PC-9 (cell line): Measurements from ENCODE around the gene CELSR2. TPM values are rescaled to one million over a fixed set of nuclear protein-coding genes. Genes with fewer than 3 reads are reported as not detected.

ENCODE experiments used
- BruUV-seq: library from RNA; stranded (reverse); fragments of 400-500 nt; replicated peaks from 2 replicates; lab custom pipeline; 2021; lab: Mats Ljungman, UMichigan
- CTCF ChIA-PET: fragments of 300-600 bp; sonication (Branson Sonifier 250); formaldehyde crosslinking; loops from one replicate; lab custom pipeline; 2022; ENCODE audit warnings: antibody characterized with exemption; lab: Charles Lee
- POLR2A ChIA-PET: fragments of 300-600 bp; sonication (Branson Sonifier 250); formaldehyde crosslinking; loops from one replicate; lab custom pipeline; 2022; ENCODE audit warnings: antibody characterized with exemption; ENCODE audit not compliant: unreplicated experiment; lab: Charles Lee
- DNase-seq, 2 experiments: peaks; one replicate each; pipeline versions ENCODE4 v3.0.0 to v3.0.0-alpha.2; 2015 to 2022; ENCODE audit warnings: mixed read lengths in 1 of 2
- H2AFZ ChIP-seq: fragments of 200-600 bp; sonication (generic); 2 replicates; pipeline ENCODE4 v1.8.1; 2017; ENCODE audit warnings: antibody characterized with exemption
- H3F3A ChIP-seq: fragments of 200-600 bp; sonication (generic); 2 replicates; pipeline ENCODE4 v1.8.1; 2017; ENCODE audit warnings: antibody characterized with exemption, mild to moderate bottlenecking, low read depth; ENCODE audit not compliant: insufficient read depth
- H3K27ac ChIP-seq: fragments of 200-600 bp; sonication (generic); 2 replicates; pipeline ENCODE4 v1.6.1; 2016; ENCODE audit warnings: mixed run types
- H3K27me3 ChIP-seq: fragments of 200-600 bp; sonication (generic); 2 replicates; pipeline ENCODE4 v1.6.1; 2016; ENCODE audit warnings: low read depth, mixed run types; ENCODE audit not compliant: insufficient read depth
- H3K36me3 ChIP-seq: fragments of 200-600 bp; sonication (generic); 2 replicates; pipeline ENCODE4 v1.6.1; 2016; ENCODE audit warnings: low read depth, mixed run types
- H3K4me1 ChIP-seq: fragments of 200-600 bp; sonication (generic); replicated peaks from 2 replicates; pipeline ENCODE4 v1.6.1; 2016; ENCODE audit warnings: mixed run types; ENCODE audit not compliant: insufficient read depth
- H3K4me2 ChIP-seq: fragments of 200-600 bp; sonication (generic); 2 replicates; pipeline ENCODE4 v1.6.1; 2017; ENCODE audit warnings: mixed run types
- H3K4me3 ChIP-seq: fragments of 200-600 bp; sonication (generic); 2 replicates; pipeline ENCODE4 v1.6.1; 2016; ENCODE audit warnings: mixed run types
- H3K79me2 ChIP-seq: fragments of 200-600 bp; sonication (generic); 2 replicates; pipeline ENCODE4 v1.6.1; 2017; ENCODE audit warnings: low read depth, mixed run types
- H3K9me2 ChIP-seq: fragments of 200-600 bp; sonication (generic); 2 replicates; pipeline ENCODE4 v1.8.1; 2017; ENCODE audit warnings: mild to moderate bottlenecking; ENCODE audit not compliant: insufficient read depth
- H3K9me3 ChIP-seq: fragments of 200-600 bp; sonication (generic); 2 replicates; pipeline ENCODE4 v1.8.1; 2016; ENCODE audit warnings: low read depth; ENCODE audit not compliant: insufficient read depth
- H4K20me1 ChIP-seq: fragments of 200-600 bp; sonication (generic); 2 replicates; pipeline ENCODE4 v1.8.1; 2017; ENCODE audit not compliant: insufficient read depth
- CTCF ChIP-seq: fragments of 200-600 bp; sonication (generic); conservative IDR thresholded peaks from 2 replicates; pipeline ENCODE4 v1.6.1; 2017; ENCODE audit warnings: mixed run types, antibody characterized with exemption, mild to moderate bottlenecking, moderate library complexity
- EZH2 ChIP-seq: fragments of 200-600 bp; sonication (generic); IDR thresholded peaks from 2 replicates; pipeline ENCODE4 v1.8.0; 2017; ENCODE audit warnings: antibody characterized with exemption, low read depth
- intact Hi-C: fragments of 100-400 bp; cut with micrococcal nuclease; formaldehyde crosslinking; loops from one replicate; pipeline ENCODE4 v1.10.0; 2022; ENCODE audit not compliant: unreplicated experiment
- total RNA-seq: library from RNA; stranded (reverse); gene quantifications from 2 replicates; pipeline ENCODE4 v1.2.3, GENCODE V29; 2021

Gene CELSR2
- total RNA-seq, 1 experiment from 2014 or later: 19.5 TPM

- Histone ChIP-seq H3K4me1 (peaks cover 47% of the 10 kb centered on the region), H3F3A (peaks cover 57% of the 10 kb centered on the region), H3K4me3 (no peak overlapping the region), H3K9me2 (no peaks in the 10 kb centered on the region), H2AFZ (no peak overlapping the region), H3K27ac (no peak overlapping the region), H3K36me3 (0 out of 2 replicates have a peak, but pooled peaks cover 8% of the 10 kb centered on the region), H3K79me2 (peaks cover 59% of the 10 kb centered on the region), H3K4me2 (peak overlapping the region; percentile 89), H4K20me1 (no peaks in the 10 kb centered on the region), H3K27me3 (no peaks in the 10 kb centered on the region), H3K9me3 (no peaks in the 10 kb centered on the region)
- intact Hi-C loops: no loop called here
- ChIA-PET CTCF (no interaction called here), POLR2A (no interaction called here)
- DNase-seq: no peak
- BruUV-seq: no TSS peak
- no peak for TF ChIP-seq EZH2
- no peak for TF ChIP-seq CTCF
These were observed 31.5 kb downstream of the CELSR2 start for GRCh38 chr1:109280862-109281261.

- POLR2A ChIA-PET: interaction anchor here (0.6 kb wide), 1 partner anchor 101 kb away, joined by 10 read pairs; no protein-coding TSS in a partner anchor
- intact Hi-C loops: no loop called here
- H3K9me2 ChIP-seq: no peaks in the 10 kb centered on the region
These were observed 32.5 kb downstream of the CELSR2 start for GRCh38 chr1:109281680-109282496.

GRCh38 chr1:109282497-109282951, 33.2 kb downstream of the CELSR2 start:
- Histone ChIP-seq H3K27me3 (no peaks in the 10 kb centered on the region), H2AFZ (peak overlapping the region; percentile 86), H3F3A (peaks cover 40% of the 10 kb centered on the region), H3K36me3 (0 out of 2 replicates have a peak, but pooled peaks cover 8% of the 10 kb centered on the region), H4K20me1 (no peaks in the 10 kb centered on the region), H3K9me2 (no peaks in the 10 kb centered on the region), H3K4me1 (peaks cover 31% of the 10 kb centered on the region), H3K4me3 (peak overlapping the region; percentile 76), H3K79me2 (peaks cover 47% of the 10 kb centered on the region), H3K9me3 (no peaks in the 10 kb centered on the region), H3K27ac (no peak overlapping the region), H3K4me2 (peak overlapping the region; percentile 89)
- CTCF ChIA-PET: interaction anchor here (1.2 kb wide), 1 partner anchor 115 kb away, joined by 4 read pairs; the partner anchor contains the start of gene SORT1
- TF ChIP-seq EZH2 (no peak), CTCF (no peak)
- intact Hi-C loops: no loop called here
- no TSS peak for BruUV-seq
- POLR2A ChIA-PET: interaction anchor here (0.6 kb wide), 1 partner anchor 100 kb away, joined by 10 read pairs; no protein-coding TSS in a partner anchor
- no peak for DNase-seq

More at GRCh38 chr1:109281680-109282496, 32.5 kb downstream of the CELSR2 start:
- Histone ChIP-seq H3K4me2 (peak overlapping the region; percentile 89), H3K36me3 (0 out of 2 replicates have a peak, but pooled peaks cover 8% of the 10 kb centered on the region), H3K4me3 (peak overlapping the region; percentile 76), H3K9me3 (no peaks in the 10 kb centered on the region), H3K4me1 (peaks cover 37% of the 10 kb centered on the region), H4K20me1 (no peaks in the 10 kb centered on the region), H3F3A (peaks cover 47% of the 10 kb centered on the region), H3K27ac (no peak overlapping the region), H3K27me3 (no peaks in the 10 kb centered on the region), H3K79me2 (peaks cover 52% of the 10 kb centered on the region), H2AFZ (peak overlapping the region; percentile 86)
- TSS peak; percentile 60 for BruUV-seq
- no peak for DNase-seq
- CTCF ChIA-PET: no interaction called here
- no peak for TF ChIP-seq CTCF
- no peak for TF ChIP-seq EZH2
